Astrocyte (in vitro differentiated cells and primary cell): ENCODE results near the gene ATP2C2.

Experiments
- CTCF ChIP-seq: IDR thresholded peaks from 2 replicates; pipeline ENCODE4 v1.5.1; 2011; ENCODE audit warnings: low read depth, mild to moderate bottlenecking, inconsistent platforms, low read length, moderate library complexity; ENCODE audit not compliant: insufficient read depth
- EZH2 ChIP-seq: IDR thresholded peaks from 2 replicates; pipeline ENCODE4 v1.6.1; 2012; ENCODE audit warnings: mild to moderate bottlenecking, low read length, inconsistent platforms; ENCODE audit not compliant: insufficient read depth

- TF ChIP-seq CTCF (no peak), EZH2 (no peak)
Observed at GRCh38 chr16:84396537-84397008, 28.2 kb downstream of the ATP2C2 start.
